Sciatic nerve (tissue), 2 donors: ENCODE measurements around the gene DCBLD2. TPM values are rescaled to one million over a fixed set of nuclear protein-coding genes. Genes with fewer than 3 reads are reported as not detected.

ENCODE experiments used
- ATAC-seq: fragments of 200-7000 bp; cut with Tn5 transposase; one replicate; pipeline ENCODE4 v1.9.1; 2020; ENCODE audit warnings: mild to moderate bottlenecking, moderate library complexity
- DNase-seq: peaks from one replicate; pipeline ENCODE4 v3.0.0-alpha.2; 2020; ENCODE audit warnings: low spot score
- intact Hi-C: fragments of 100-400 bp; cut with DNase I; formaldehyde crosslinking; loops from one replicate; pipeline ENCODE4 v1.14.2; 2022
- total RNA-seq: library from RNA; stranded (reverse); fragmentation: NEBNext Ultra II Directional; extraction: Animal tissue kit (Norgen Biotek cat#: 25700); gene quantifications from one replicate; pipeline ENCODE4 v1.2.1, GENCODE V29; 2021
- donor health status: DM: no; HTN: no; CAD: no.
- donor health status: DM: no; HTN: no; CAD: no.

DCBLD2 gene
- total RNA-seq, 1 donor from 2014 or later: 41.8 TPM

GRCh38 chr3:98779541-98780335, 121.8 kb downstream of the DCBLD2 start:
- peak; percentile 37 for ATAC-seq
- intact Hi-C loops: no loop called here

DNA sequence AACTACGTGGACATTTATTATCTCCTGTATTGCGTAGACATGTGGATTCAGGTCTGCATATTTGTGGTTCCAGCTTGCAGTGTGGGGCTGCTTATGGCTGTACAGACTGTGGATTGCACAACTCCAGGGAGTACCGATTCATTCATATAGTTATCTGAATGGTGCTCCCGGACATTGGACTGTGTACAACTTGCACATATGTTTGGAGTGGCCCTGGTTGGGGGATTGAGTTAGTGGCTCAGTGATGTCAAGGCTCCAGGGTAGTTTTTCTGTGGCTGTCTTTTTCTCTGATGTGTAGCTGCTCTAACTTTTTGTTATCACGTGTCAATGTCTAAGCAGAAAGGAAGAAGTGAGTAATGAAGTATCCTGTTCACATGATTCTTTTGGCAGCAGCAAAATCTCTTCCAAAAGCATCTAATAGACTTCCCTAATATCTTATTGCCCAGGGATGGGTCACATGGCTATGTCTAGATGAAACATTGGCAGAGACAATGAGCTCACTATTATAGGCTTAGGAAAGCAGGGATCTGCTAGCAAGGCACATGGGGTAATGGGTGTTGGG, 122.6 kb downstream of the DCBLD2 start:
- ATAC-seq: peak; percentile 73
- DNase-seq: no peak
- intact Hi-C loops: no loop called here

More at GRCh38 chr3:98779541-98780335, 121.8 kb downstream of the DCBLD2 start:
- DNase-seq: no peak

DNA sequence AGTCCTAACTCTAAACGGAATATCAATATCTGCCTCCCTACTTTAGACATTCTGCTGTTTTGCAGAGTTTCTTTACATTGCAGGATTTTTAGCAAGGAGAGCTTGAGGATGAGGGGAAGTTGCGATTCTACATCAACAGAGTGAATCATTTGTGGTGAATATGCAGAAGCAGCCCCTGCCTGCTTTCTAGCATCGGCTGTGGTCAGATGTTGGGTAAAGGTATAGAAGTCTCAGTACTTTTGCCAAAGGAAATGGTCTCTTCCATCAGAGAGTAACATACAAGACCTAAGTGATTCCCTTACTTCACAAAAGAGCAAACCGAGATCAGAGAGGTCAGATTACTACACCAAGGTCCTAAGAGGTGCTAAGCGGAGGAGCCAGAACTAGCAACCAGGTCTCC, 123.1 kb downstream of the DCBLD2 start:
- peak; percentile 11 for ATAC-seq
- intact Hi-C loops: no loop called here
- no peak for DNase-seq

GRCh38 chr3:98777801-98778220, 123.7 kb downstream of the DCBLD2 start:
- ATAC-seq (peak; percentile 57), DNase-seq (no peak)
- intact Hi-C loops: no loop called here

GRCh38 chr3:98777286-98777685, 124.2 kb downstream of the DCBLD2 start:
- intact Hi-C loops: no loop called here
- DNase-seq (no peak), ATAC-seq (no peak)

- ATAC-seq: no peak
- DNase-seq: no peak
- intact Hi-C loops: no loop called here
These were observed 125.4 kb downstream of the DCBLD2 start for GRCh38 chr3:98776140-98776493.

DNA sequence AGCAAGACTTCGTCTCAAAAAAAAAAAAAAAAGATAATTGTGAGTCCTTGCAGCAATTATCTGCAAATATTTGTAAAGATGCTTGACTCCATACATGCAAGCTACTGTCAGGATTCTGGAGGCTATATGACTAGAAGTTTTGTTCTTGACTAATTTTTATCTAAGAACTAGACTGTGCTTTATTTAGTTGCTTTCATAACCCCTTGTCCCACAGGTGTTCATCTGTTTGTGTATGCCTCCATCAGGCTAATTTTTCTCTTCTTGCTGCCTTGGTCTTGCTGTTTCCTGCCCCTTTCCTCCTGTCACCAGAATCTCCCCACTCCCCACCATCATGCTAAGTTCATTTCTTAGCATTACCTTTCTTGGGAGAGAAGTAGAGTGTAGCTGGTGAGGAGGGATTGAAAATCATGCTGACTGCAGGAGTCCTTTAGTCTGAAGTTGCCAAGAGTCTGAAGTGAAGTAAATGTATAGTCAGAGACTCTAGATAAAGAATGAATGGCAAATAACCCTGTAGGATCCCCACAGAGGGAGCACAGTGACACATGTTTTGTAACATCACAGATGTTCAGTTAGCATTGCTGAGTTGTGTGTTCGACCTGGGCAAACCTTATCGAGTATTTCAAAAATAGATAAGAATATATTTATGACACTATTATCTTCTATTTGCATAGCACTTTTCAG, 125.9 kb downstream of the DCBLD2 start:
- DNase-seq: no peak
- intact Hi-C loops: no loop called here
- no peak for ATAC-seq

DNA sequence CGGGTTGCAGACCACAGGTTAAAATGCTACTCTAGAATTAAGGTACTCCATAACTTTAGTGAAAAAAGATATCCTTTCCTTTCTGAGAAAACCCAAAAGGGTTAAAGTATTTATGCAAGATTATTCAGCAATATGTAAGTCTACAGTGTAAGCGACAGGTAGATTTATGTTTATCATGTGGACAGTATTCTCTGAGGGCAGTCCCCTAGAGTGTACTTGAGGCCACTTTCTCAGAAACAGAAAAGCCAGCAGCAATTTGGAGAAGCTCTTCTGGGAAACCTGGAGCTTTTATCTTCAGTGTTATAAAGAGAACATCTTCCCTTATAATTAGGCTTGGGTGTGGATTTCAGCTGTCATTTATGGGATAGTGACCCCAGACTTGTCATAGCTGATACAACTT, 129.5 kb downstream of the DCBLD2 start:
- intact Hi-C loops: no loop called here
- ATAC-seq (no peak), DNase-seq (no peak)

DNA sequence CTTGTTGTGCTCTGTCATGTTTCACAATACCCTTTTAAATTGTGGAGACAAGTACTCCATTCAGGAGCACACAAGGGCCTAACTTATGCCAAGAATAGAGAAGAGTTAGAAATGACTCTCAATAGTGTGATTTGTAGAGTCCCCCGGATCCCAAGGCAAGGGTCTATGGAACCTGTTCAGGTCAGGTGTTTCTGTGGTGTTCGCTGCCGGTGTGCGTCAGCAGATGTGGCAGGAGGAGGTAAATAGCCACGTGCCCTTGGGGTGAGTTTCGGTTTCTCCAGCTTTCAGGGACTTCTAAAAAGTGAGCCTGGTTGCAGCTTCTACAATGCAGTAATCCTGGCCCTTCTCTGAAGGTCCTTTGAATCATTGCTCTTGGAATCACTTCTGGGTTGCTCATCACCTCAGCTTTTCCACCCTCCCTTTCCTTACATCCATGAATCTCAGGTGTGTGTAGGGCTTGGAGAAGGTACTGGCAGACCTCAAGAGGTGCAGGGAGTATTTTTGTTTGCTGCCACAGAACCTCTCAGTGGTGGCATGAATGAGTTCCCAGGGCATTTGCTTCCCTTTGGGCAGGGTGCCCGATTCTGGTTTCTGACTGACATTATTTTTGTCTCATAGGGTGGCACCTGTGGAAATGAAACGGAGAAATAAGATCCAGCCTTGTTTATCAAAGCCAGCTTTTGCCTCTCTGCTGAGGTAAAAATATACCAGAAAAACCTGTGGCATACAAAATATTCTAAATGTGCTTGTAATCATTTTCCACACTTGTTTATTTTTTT, 131.0 kb downstream of the DCBLD2 start:
- no peak for DNase-seq
- intact Hi-C loops: no loop called here
- peak; percentile 92 for ATAC-seq

GRCh38 chr3:98769448-98769847, 132.0 kb downstream of the DCBLD2 start:
- intact Hi-C loops: no loop called here
- DNase-seq (no peak), ATAC-seq (peak; percentile 31)

GRCh38 chr3:98768961-98769360, 132.5 kb downstream of the DCBLD2 start:
- intact Hi-C loops: no loop called here

GRCh38 chr3:98766924-98767323, 134.6 kb downstream of the DCBLD2 start:
- ATAC-seq: no peak
- intact Hi-C loops: no loop called here
- no peak for DNase-seq

More at GRCh38 chr3:98768961-98769360, 132.5 kb downstream of the DCBLD2 start:
- ATAC-seq (peak; percentile 65), DNase-seq (no peak)

DNA sequence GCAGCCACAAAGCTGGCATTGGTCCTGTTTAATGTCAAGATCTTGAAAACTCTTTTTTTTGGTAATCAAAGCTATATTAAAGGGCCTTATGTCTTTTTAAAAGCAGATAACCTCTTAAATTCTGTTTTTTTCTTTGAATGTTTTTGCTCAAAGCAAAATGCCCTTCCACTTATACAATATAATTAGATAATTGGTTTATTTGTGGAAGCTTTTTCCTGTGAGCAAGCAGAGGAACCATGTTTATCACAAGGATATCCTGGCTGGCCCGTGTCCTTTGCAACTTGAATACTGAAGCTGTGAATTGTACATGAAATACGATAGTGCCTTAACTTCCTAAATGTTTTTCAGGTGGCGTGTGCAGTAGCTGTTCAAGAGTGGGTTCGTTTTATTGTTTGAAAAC, 135.8 kb downstream of the DCBLD2 start:
- DNase-seq: no peak
- no peak for ATAC-seq
- intact Hi-C loops: no loop called here

DNA sequence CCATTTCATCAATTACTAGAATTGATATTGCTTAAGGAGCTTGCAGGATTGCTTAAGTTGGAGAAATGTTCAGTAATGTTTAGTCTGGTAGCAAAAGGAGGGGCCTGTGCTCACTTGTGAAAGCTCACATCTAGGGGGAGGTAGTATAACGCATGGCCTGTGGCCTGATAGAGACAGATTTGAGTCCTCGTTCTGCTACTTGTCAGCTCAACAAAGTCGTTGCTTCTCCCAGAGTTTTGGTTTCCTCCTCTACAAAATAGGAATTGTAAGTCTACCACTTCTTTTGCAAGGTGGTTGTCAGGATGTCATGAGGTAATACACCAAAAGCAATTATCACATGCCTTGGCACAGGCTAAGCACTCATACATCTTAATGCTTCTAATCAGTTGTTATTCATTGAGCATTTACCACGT, 137.0 kb downstream of the DCBLD2 start:
- ATAC-seq: peak; percentile 45
- intact Hi-C loops: no loop called here
- DNase-seq: no peak

DNA sequence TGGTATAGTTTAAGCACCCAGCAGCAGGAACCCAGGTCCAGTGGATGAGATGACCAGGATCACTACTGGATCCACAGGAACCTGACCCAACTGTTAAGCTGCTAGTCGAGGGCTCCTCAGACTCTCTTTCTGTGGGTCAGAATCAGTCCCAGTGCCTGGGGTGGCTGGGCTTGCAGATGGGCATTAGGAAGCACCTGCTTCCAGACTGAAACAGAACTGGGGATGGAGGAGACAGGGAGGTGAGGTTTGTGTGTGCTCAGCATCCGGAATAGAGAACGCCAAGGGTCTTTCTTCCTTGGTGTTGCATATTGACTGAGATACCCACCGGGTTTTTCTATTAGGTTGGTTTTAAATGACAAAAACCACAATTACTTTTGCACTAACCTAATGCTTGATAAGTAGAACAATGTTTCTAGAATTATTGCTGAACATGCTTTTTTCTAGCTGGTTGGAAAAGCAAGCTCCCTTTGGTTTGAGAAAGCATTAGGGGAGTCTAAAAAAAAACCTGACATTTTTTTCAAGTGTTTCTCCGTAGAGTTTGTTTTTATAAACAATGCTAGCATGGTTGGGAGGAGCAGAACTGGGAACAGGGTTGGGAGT, 137.6 kb downstream of the DCBLD2 start:
- intact Hi-C loops: no loop called here
- DNase-seq: no peak
- peak; percentile 19 for ATAC-seq

DNA sequence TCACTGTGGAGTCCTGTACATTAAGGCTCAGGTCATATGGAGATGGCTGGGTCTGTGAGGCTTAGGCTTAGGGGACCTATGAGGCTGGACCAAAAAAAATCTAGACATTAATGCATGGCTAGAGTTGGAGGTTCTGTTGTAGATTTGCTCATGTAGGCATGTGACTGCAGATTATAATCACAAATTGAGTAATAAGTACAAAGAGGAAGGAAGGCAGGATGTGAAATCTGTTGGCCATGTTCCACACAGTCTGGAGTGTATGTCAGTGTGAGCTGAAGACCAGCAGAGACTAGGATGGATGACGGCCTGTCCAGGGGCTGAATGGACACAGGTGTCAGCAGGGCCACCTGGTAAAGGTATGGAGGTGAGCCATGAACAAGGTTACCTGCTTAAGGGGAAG, 138.4 kb downstream of the DCBLD2 start, which contains the start of gene ST3GAL6:
Gene ST3GAL6, plus strand, starts transcription at position 265 of the 400 bp plus-strand sequence. CDS start 5,101 bp downstream, outside the sequence.
- ATAC-seq (peak; percentile 82), DNase-seq (no peak)
- intact Hi-C loops: no loop called here

DNA sequence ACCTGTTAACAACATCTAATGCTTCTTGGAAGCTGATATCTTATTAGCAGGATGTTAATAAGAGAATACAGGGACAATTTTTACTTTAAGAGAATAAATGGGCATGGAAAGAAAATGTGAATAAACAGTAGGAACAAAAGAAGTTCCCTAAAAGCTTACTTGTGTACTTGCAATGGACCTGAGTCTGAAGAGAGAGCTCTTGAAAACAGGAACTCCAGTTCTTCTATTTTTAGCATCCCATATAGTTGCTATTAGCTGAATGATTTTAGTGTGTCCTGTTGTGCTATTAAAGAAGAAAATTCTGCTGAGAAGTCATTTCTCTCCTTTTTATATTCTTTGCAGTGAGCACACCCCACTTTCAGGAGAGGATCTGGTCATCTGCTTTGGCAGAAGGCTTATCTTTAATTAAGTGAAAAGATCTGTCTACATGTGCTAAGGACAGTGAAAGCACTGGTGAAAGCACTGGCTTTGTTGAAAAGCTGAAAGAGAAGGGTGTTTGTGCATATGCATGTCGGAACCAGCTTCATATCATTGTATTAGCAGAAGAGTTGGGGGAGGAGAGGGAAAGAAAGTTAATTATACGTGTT, 139.8 kb downstream of the DCBLD2 start:
- no peak for DNase-seq
- peak; percentile 35 for ATAC-seq
- intact Hi-C loops: no loop called here

DNA sequence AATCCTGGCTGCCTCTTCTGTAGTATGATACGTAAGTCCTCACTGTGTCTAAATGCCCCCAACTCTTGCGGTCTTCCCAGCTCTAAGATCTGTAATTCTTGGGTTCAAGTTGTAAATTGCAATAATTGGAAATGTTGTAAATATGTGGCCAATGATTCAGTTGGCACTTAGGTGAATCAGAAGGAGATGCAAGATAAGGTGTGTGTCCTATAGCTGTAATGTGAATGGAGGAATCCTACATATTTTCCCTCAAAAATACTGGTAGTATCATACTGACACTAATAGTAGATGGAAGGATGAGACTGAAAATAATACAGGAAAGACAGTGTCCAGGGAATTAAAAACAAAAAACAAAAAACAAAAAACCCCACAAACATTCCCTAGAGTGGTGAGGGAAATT, 141.9 kb downstream of the DCBLD2 start:
- DNase-seq (no peak), ATAC-seq (no peak)
- intact Hi-C loops: no loop called here

DNA sequence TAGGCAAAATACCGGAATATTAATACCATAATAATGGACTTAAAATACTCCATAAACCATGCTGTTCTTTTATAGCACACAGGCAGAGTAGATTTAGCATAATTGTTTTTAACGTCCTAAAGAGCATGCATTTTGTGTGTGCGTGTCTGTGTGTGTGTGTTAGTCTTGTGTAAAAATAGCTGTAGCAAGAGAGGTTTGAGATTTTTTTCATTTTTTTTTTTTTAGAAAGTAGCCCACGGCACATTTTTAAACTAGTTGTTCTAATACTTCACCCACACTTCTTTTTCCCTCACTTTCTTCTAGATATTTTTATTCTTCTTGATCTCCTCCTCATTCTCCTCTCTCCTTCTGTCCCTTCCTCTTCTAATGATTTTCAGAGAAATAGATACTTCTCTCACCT, 145.9 kb downstream of the DCBLD2 start:
- DNase-seq: no peak
- intact Hi-C loops: no loop called here
- ATAC-seq: no peak
